ENCODE results near the gene EXOC1. TPM values are rescaled to one million over a fixed set of nuclear protein-coding genes. Genes with fewer than 3 reads are reported as not detected.
"Not testable (repeated sequence)": the region's sequence is repeated elsewhere in the genome, so short reads cannot be mapped to it uniquely, and the experiment has no call there.

The EXOC1 gene
- total and polyA plus RNA-seq, 10 of the 15 experiments (the other 5 are each of a cell fraction or from before 2014, with no cell fraction given) = 11.8 to 36.6 (median 21.1) TPM

DNA sequence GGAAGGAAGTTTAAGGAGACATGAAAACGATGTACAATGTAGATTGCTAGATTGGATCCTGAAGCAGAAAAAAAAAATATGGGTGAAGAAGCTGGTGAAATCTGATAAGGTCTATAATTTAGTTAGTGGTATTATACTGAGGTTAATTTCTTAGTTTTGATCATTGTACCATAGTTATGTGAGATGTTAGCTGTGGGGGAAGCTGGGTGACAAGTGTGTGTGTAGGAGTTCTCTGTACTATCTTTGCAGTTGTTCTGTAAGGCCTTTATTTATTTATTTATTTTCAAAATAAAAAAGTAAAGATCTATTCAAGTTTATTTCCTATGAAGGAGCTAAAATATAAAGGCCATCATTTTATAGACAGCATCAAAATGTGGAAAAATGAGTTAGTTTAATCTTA, 12.5 kb upstream of the EXOC1 start:
- no peaks in the 10 kb centered on the region for H3K4me1 ChIP-seq (ENCODE audit: control insufficient read depth, insufficient read depth, low read length)
- in situ Hi-C loops (cut with MboI) (no loop called here), intact Hi-C loops (cut with micrococcal nuclease; ENCODE audit: unreplicated experiment) (no loop called here)
- WGBS (ENCODE audit: insufficient coverage, insufficient replicate concordance, low lambda C conversion rate, missing lambda C conversion rate) = 27% methylated on average over 1 of the region's 1 CpG
- ChIA-PET RAD21 (ENCODE audit: unreplicated experiment) (no interaction called here), CTCF (no interaction called here), POLR2A (no interaction called here), SMC1A (ENCODE audit: uncharacterized antibody, unreplicated experiment) (no interaction called here)
- no peaks in the 10 kb centered on the region for H3K79me2 ChIP-seq (ENCODE audit: control insufficient read depth, insufficient read depth, low read length)
- no peaks in the 10 kb centered on the region for H3K36me3 ChIP-seq (ENCODE audit: control insufficient read depth in 2 of 2, insufficient read depth in 2 of 2, low read length in 1 of 2)
- no peak overlapping the region for H2AFZ ChIP-seq (ENCODE audit: control insufficient read depth, low read depth, low read length)
- H3K27me3 ChIP-seq (replicated peaks in 1 of 2; ENCODE audit: control insufficient read depth in 2 of 2, insufficient read depth in 2 of 2, low read length in 1 of 2) = no peaks in the 10 kb centered on the region
- H3K9me3 ChIP-seq (replicated peaks; ENCODE audit: control insufficient read depth, insufficient read depth, low read length) = no peaks in the 10 kb centered on the region
- no peak overlapping the region for H3K9ac ChIP-seq (ENCODE audit: control insufficient read depth, insufficient read depth, low read length)
- ATAC-seq (no peak), DNase-seq (ENCODE audit: low read depth, low spot score) (no peak), FAIRE-seq (no peak)
- H3K4me2 ChIP-seq (ENCODE audit: control insufficient read depth, insufficient read depth) = no peak overlapping the region
- H3K4me3 ChIP-seq = no peak overlapping the region
- no TSS peak for BruUV-seq (replicated peaks)
- no peak overlapping the region for H3K27ac ChIP-seq (ENCODE audit: control insufficient read depth, insufficient read depth)
- no peaks in the 10 kb centered on the region for H4K20me1 ChIP-seq (ENCODE audit: control insufficient read depth, insufficient read depth)
- TF ChIP-seq NFYA (IDR thresholded peaks at IDR 0.05; ENCODE audit: borderline replicate concordance, low read depth, low read length) = no peak

DNA sequence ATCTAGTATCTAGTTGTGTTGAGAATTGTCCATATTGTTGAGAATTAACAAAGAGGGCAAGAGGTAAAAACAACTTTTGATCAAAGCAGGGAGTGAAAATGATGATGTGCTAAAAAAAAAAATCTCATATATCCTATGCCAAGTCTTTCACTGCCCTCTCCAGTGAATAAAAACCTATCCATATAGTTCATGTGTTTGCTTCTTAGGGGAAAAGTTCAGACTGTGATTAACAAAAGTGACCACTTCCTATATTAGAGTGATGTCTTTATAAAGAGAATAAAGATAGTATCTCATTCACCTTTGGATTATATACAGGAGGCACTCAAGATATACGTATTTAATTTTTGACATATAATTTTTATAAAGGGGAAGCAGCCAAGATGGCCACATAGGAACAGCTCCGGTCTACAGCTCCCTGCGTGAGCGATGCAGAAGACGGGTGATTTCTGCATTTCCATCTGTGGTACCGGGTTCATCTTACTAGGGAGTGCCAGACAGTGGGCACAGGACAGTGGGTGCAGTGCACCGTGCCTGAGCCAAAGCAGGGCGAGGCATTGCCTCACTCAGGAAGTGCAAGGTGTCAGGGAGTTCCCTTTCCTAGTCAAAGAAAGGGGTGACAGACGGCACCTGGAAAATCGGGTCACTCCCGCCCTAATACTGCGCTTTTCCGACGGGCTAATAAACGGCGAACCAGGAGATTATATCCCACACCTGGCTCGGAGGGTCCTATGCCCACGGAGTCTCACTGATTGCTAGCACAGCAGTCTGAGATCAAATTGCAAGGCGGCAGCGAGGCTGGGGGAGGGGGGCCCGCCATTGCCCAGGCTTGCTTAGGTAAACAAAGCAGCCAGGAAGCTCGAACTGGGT, 11.8 kb upstream of the EXOC1 start:
- 72% methylated on average over 15 of the region's 22 CpGs for WGBS (ENCODE audit: insufficient coverage, insufficient replicate concordance, low lambda C conversion rate, missing lambda C conversion rate)
- H3K27me3 ChIP-seq (replicated peaks in 1 of 2; ENCODE audit: control insufficient read depth in 2 of 2, insufficient read depth in 2 of 2, low read length in 1 of 2); RAD21 ChIA-PET (ENCODE audit: unreplicated experiment); H3K4me1 ChIP-seq (ENCODE audit: control insufficient read depth, insufficient read depth, low read length); FAIRE-seq; H3K79me2 ChIP-seq (ENCODE audit: control insufficient read depth, insufficient read depth, low read length); POLR2A ChIA-PET; DNase-seq (ENCODE audit: low read depth, low spot score); H3K27ac ChIP-seq (ENCODE audit: control insufficient read depth, insufficient read depth); in situ Hi-C loops (cut with MboI); H4K20me1 ChIP-seq (ENCODE audit: control insufficient read depth, insufficient read depth); H3K4me3 ChIP-seq; ATAC-seq; H3K4me2 ChIP-seq (ENCODE audit: control insufficient read depth, insufficient read depth); BruUV-seq (replicated peaks); H3K36me3 ChIP-seq (ENCODE audit: control insufficient read depth in 2 of 2, insufficient read depth in 2 of 2, low read length in 1 of 2); SMC1A ChIA-PET (ENCODE audit: uncharacterized antibody, unreplicated experiment); H3K9ac ChIP-seq (ENCODE audit: control insufficient read depth, insufficient read depth, low read length); H2AFZ ChIP-seq (ENCODE audit: control insufficient read depth, low read depth, low read length); CTCF ChIA-PET; H3K9me3 ChIP-seq (replicated peaks; ENCODE audit: control insufficient read depth, insufficient read depth, low read length); intact Hi-C loops (cut with micrococcal nuclease; ENCODE audit: unreplicated experiment): not testable (repeated sequence)

DNA sequence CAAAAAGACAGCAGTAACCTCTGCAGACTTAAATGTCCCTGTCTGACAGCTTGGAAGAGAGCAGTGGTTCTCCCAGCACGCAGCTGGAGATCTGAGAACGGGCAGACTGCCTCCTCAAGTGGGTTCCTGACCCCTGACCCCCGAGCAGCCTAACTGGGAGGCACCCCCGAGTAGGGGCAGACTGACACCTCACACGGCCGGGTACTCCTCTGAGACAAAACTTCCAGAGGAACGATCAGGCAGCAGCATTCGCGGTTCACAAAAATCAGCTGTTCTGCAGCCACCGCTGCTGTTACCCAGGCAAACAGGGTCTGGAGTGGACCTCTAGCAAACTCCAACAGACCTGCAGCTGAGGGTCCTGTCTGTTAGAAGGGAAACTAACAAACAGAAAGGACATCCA, 11.1 kb upstream of the EXOC1 start:
- H3K27ac ChIP-seq (ENCODE audit: control insufficient read depth, insufficient read depth); DNase-seq (ENCODE audit: low read depth, low spot score); POLR2A ChIA-PET; H3K9me3 ChIP-seq (replicated peaks; ENCODE audit: control insufficient read depth, insufficient read depth, low read length); BruUV-seq (replicated peaks); ATAC-seq; H3K4me3 ChIP-seq; H4K20me1 ChIP-seq (ENCODE audit: control insufficient read depth, insufficient read depth); RAD21 ChIA-PET (ENCODE audit: unreplicated experiment); H3K36me3 ChIP-seq (ENCODE audit: control insufficient read depth in 2 of 2, insufficient read depth in 2 of 2, low read length in 1 of 2); H2AFZ ChIP-seq (ENCODE audit: control insufficient read depth, low read depth, low read length); SMC1A ChIA-PET (ENCODE audit: uncharacterized antibody, unreplicated experiment); FAIRE-seq; in situ Hi-C loops (cut with MboI); H3K4me1 ChIP-seq (ENCODE audit: control insufficient read depth, insufficient read depth, low read length); H3K79me2 ChIP-seq (ENCODE audit: control insufficient read depth, insufficient read depth, low read length); H3K9ac ChIP-seq (ENCODE audit: control insufficient read depth, insufficient read depth, low read length); H3K27me3 ChIP-seq (replicated peaks in 1 of 2; ENCODE audit: control insufficient read depth in 2 of 2, insufficient read depth in 2 of 2, low read length in 1 of 2); CTCF ChIA-PET; intact Hi-C loops (cut with micrococcal nuclease; ENCODE audit: unreplicated experiment); H3K4me2 ChIP-seq (ENCODE audit: control insufficient read depth, insufficient read depth): not testable (repeated sequence)
- 53% methylated on average over 9 of the region's 10 CpGs for WGBS (ENCODE audit: insufficient coverage, insufficient replicate concordance, low lambda C conversion rate, missing lambda C conversion rate)

Measured in GM12878 (cell line).